H1 (cell line): ENCODE results near the gene TRPM6.

Experiments used
- BRCA1 ChIP-seq: IDR thresholded peaks from 2 replicates; pipeline ENCODE4 v1.6.1; 2012; ENCODE audit warnings: low read depth, low read length, improper control_type of control experiment
- CTCF ChIP-seq, 3 experiments: IDR thresholded peaks; 1 replicate in 2 of 3; 2 replicates in 1 of 3; pipeline versions ENCODE4 v1.5.1 to v1.6.1; 2011; ENCODE audit warnings: low read length in 3 of 3, mild to moderate bottlenecking in 3 of 3, inconsistent platforms in 2 of 3, low read depth in 1 of 3, moderate library complexity in 1 of 3; ENCODE audit not compliant: insufficient read depth in 1 of 3; ENCODE audit errors: control extremely low read depth in 1 of 3
- EZH2 ChIP-seq: fragments of 200-600 bp; sonication (generic); IDR thresholded peaks from 2 replicates; pipeline ENCODE4 v1.7.1; 2012; ENCODE audit warnings: low read depth, mild to moderate bottlenecking, moderate library complexity, low read length, inconsistent platforms; ENCODE audit not compliant: severe bottlenecking
- POLR2A ChIP-seq, 2 experiments: IDR thresholded peaks; 1 replicate in 1 of 2; 2 replicates in 1 of 2; pipeline ENCODE4 v1.6.1; 2011; ENCODE audit warnings: low read depth in 2 of 2, low read length in 2 of 2, mild to moderate bottlenecking in 2 of 2; ENCODE audit errors: control extremely low read depth in 1 of 2

GRCh38 chr9:74765481-74765971 lies 122.2 kb downstream of the TRPM6 start:
- no peak for TF ChIP-seq CTCF (IDR thresholded peaks at IDR 0.05; ENCODE audit: control extremely low read depth in 1 of 3, insufficient read depth in 1 of 3, low read depth in 1 of 3, low read length in 3 of 3)
- TF ChIP-seq POLR2A (IDR thresholded peaks at IDR 0.05; ENCODE audit: control extremely low read depth in 1 of 2, low read depth in 2 of 2, low read length in 2 of 2) = no peak
- TF ChIP-seq BRCA1 = no peak
- TF ChIP-seq EZH2 = no peak
